GM21381 (cell line): ENCODE measurements around the gene C1QL2.

Experiments
- ATAC-seq: cut with Tn5 transposase; IDR thresholded peaks from one replicate; pipeline ENCODE4 v1.9.1; 2021; ENCODE audit warnings: mild to moderate bottlenecking, moderate library complexity; ENCODE audit not compliant: unreplicated experiment

C1QL2 gene

GRCh38 chr2:119179991-119180390 lies 21.4 kb upstream of the C1QL2 start:
- ATAC-seq, result no peak

GRCh38 chr2:119179202-119179601 lies 20.7 kb upstream of the C1QL2 start:
- ATAC-seq, result no peak

GRCh38 chr2:119178776-119179175 lies 20.2 kb upstream of the C1QL2 start:
- ATAC-seq, result no peak

- ATAC-seq, result no peak
These were observed 19.3 kb upstream of the C1QL2 start for GRCh38 chr2:119177838-119178190.

GRCh38 chr2:119177171-119177837 lies 18.8 kb upstream of the C1QL2 start:
- no peak for ATAC-seq

GRCh38 chr2:119175517-119175916 lies 17.0 kb upstream of the C1QL2 start:
- no peak for ATAC-seq

- ATAC-seq, result no peak
These were observed 16.4 kb upstream of the C1QL2 start for GRCh38 chr2:119174993-119175347.

- peak; percentile 70 for ATAC-seq
These were observed 15.9 kb upstream of the C1QL2 start for GRCh38 chr2:119174216-119174992.

GRCh38 chr2:119173556-119174060 lies 15.1 kb upstream of the C1QL2 start:
- no peak for ATAC-seq

GRCh38 chr2:119170504-119170903 lies 12.0 kb upstream of the C1QL2 start:
- ATAC-seq, result no peak

GRCh38 chr2:119169717-119170116 lies 11.2 kb upstream of the C1QL2 start:
- no peak for ATAC-seq

GRCh38 chr2:119160361-119160990 lies 1.9 kb upstream of the C1QL2 start:
- no peak for ATAC-seq

GRCh38 chr2:119157850-119158511 lies 570 bp downstream of the C1QL2 start:
- no peak for ATAC-seq

- no peak for ATAC-seq
These were observed 1.4 kb downstream of the C1QL2 start for GRCh38 chr2:119156891-119157773.

- ATAC-seq, result no peak
These were observed 2.3 kb downstream of the C1QL2 start for GRCh38 chr2:119156105-119156890.

- ATAC-seq, result no peak
These were observed 2.9 kb downstream of the C1QL2 start for GRCh38 chr2:119155633-119156032.

- ATAC-seq, result no peak
These were observed 4.5 kb downstream of the C1QL2 start for GRCh38 chr2:119154076-119154475.

GRCh38 chr2:119149611-119150010 lies 8.9 kb downstream of the C1QL2 start:
- ATAC-seq, result no peak
